Uterus (tissue), 4 donors: ENCODE measurements around the gene CELF2. TPM values are rescaled to one million over a fixed set of nuclear protein-coding genes. Genes with fewer than 3 reads are reported as not detected.

Experiments used
- DNase-seq, 2 donors: peaks; one replicate each; pipeline ENCODE4 v3.0.0-alpha.2; 2019 to 2020
- H3K27ac ChIP-seq, 2 donors: fragments of 200-600 bp; sonication (generic); 1 replicate in 1 of 2; 2 replicates in 1 of 2; pipeline ENCODE4 v1.5.1; 2016 to 2018
- H3K27me3 ChIP-seq, 2 donors: fragments of 200-600 bp; sonication (generic); one replicate each; pipeline ENCODE4 v1.5.1; 2018 to 2019; ENCODE audit warnings: control low read depth in 1 of 2
- H3K36me3 ChIP-seq, 2 donors: fragments of 200-600 bp; sonication (generic); one replicate each; pipeline ENCODE4 v1.5.1; 2019; ENCODE audit warnings: control low read depth in 1 of 2
- H3K4me1 ChIP-seq, 2 donors: fragments of 200-600 bp; sonication (generic); one replicate each; pipeline ENCODE4 v1.5.1; 2018 to 2019; ENCODE audit warnings: control low read depth in 1 of 2
- H3K4me3 ChIP-seq, 2 donors: fragments of 200-600 bp; sonication (generic); 1 replicate in 1 of 2; 2 replicates in 1 of 2; pipeline ENCODE4 v1.5.1; 2018 to 2019; ENCODE audit warnings: mild to moderate bottlenecking in 1 of 2
- H3K9me3 ChIP-seq, 2 donors: fragments of 200-600 bp; sonication (generic); one replicate each; pipeline ENCODE4 v1.5.1; 2019; ENCODE audit warnings: control low read depth in 1 of 2
- CTCF ChIP-seq, 4 experiments: fragments of 200-600 bp in 2 of 4; fragments of 450-650 bp in 2 of 4; sonication (generic) in 2 of 4; IDR thresholded peaks; one replicate each; pipeline ENCODE4 v1.5.1; 2016 to 2019; ENCODE audit warnings: antibody characterized with exemption in 4 of 4, mild to moderate bottlenecking in 2 of 4, moderate library complexity in 1 of 4
- POLR2A ChIP-seq, 2 donors: fragments of 450-650 bp; IDR thresholded peaks; one replicate each; pipeline ENCODE4 v1.6.1; 2016; ENCODE audit warnings: antibody characterized with exemption in 2 of 2, mild to moderate bottlenecking in 1 of 2, moderate library complexity in 1 of 2
- intact Hi-C: fragments of 100-400 bp; cut with DNase I; formaldehyde crosslinking; loops from one replicate; pipeline ENCODE4 v1.15.1; 2023; ENCODE audit warnings: low total_unique reads
- total RNA-seq, 4 donors: library from RNA; depleted of rRNA in 3 of 4; stranded (reverse); fragments of >200 nt in 3 of 4; gene quantifications; one replicate each; pipeline versions ENCODE4 v1.1.0 to v1.2.4, GENCODE V29; 2014 to 2023
- donor health status: DM: yes; HTN: yes; CAD: no.

Gene CELF2
- total RNA-seq, 4 donors from 2014 or later, result 12.8 to 59.2 (median 44.0) TPM

GRCh38 chr10:11081408-11081807 lies 63.7 kb downstream of the CELF2 start:
- H3K4me1 ChIP-seq, result no peaks in the 10 kb centered on the region
- H3K27ac ChIP-seq, result no peak overlapping the region

GRCh38 chr10:11082526-11082925 lies 64.9 kb downstream of the CELF2 start:
- no peaks in the 10 kb centered on the region for H3K9me3 ChIP-seq
- no peaks in the 10 kb centered on the region for H3K4me1 ChIP-seq
- H3K27ac ChIP-seq, result peak overlapping the region; percentile 14
- H3K36me3 ChIP-seq, result no peaks in the 10 kb centered on the region
- DNase-seq, result no peak
- no peaks in the 10 kb centered on the region for H3K27me3 ChIP-seq
- intact Hi-C loops, result no loop called here
- H3K4me3 ChIP-seq, result no peak overlapping the region
- no peak for TF ChIP-seq POLR2A (IDR thresholded peaks at IDR 0.05)
- no peak for TF ChIP-seq CTCF (IDR thresholded peaks at IDR 0.05)

More at GRCh38 chr10:11081408-11081807, 63.7 kb downstream of the CELF2 start:
- H3K4me3 ChIP-seq, result no peak overlapping the region
- H3K36me3 ChIP-seq, result no peaks in the 10 kb centered on the region
- intact Hi-C loops, result no loop called here
- H3K9me3 ChIP-seq, result no peaks in the 10 kb centered on the region
- H3K27me3 ChIP-seq, result no peaks in the 10 kb centered on the region
- DNase-seq, result no peak
- TF ChIP-seq CTCF (IDR thresholded peaks at IDR 0.05) (no peak), POLR2A (IDR thresholded peaks at IDR 0.05) (no peak)

- Histone ChIP-seq H3K27ac (peak overlapping the region; percentile 14), H3K4me3 (no peak overlapping the region), H3K4me1 (no peaks in the 10 kb centered on the region), H3K9me3 (no peaks in the 10 kb centered on the region), H3K36me3 (no peaks in the 10 kb centered on the region), H3K27me3 (no peaks in the 10 kb centered on the region)
- intact Hi-C loops, result no loop called here
- TF ChIP-seq CTCF (IDR thresholded peaks at IDR 0.05) (no peak), POLR2A (IDR thresholded peaks at IDR 0.05) (no peak)
- no peak for DNase-seq
Measured at GRCh38 chr10:11083051-11083450, 65.4 kb downstream of the CELF2 start.

GRCh38 chr10:11085545-11085944 lies 67.9 kb downstream of the CELF2 start:
- H3K36me3 ChIP-seq, result no peaks in the 10 kb centered on the region
- H3K4me1 ChIP-seq, result no peaks in the 10 kb centered on the region
- no peak overlapping the region for H3K4me3 ChIP-seq
- H3K27me3 ChIP-seq, result no peaks in the 10 kb centered on the region
- no peak for DNase-seq
- no peak for TF ChIP-seq POLR2A (IDR thresholded peaks at IDR 0.05)
- TF ChIP-seq CTCF (IDR thresholded peaks at IDR 0.05), result no peak
- H3K27ac ChIP-seq, result peak overlapping the region; percentile 18 to 56
- H3K9me3 ChIP-seq, result no peaks in the 10 kb centered on the region
- intact Hi-C loops, result no loop called here

GRCh38 chr10:11086177-11086840 lies 68.6 kb downstream of the CELF2 start:
- peak; percentile 50 to 71 for DNase-seq
- Histone ChIP-seq H3K9me3 (no peaks in the 10 kb centered on the region), H3K27ac (peak overlapping the region; percentile 18 to 56), H3K4me1 (no peaks in the 10 kb centered on the region), H3K27me3 (no peaks in the 10 kb centered on the region), H3K4me3 (no peak overlapping the region), H3K36me3 (no peaks in the 10 kb centered on the region)
- intact Hi-C loops, result no loop called here
- TF ChIP-seq POLR2A (IDR thresholded peaks at IDR 0.05), result no peak
- no peak for TF ChIP-seq CTCF (IDR thresholded peaks at IDR 0.05)
